GM19099 (cell line): ENCODE results near the gene CD2BP2.

ENCODE experiments used
- POLR2A ChIP-seq: IDR thresholded peaks from 3 replicates; pipeline ENCODE4 v1.6.1; 2011; ENCODE audit warnings: low read depth; ENCODE audit not compliant: insufficient read length; ENCODE audit errors: extremely low read depth

Gene CD2BP2

GRCh38 chr16:30381291-30382041 lies 26.4 kb upstream of the CD2BP2 start:
- TF ChIP-seq POLR2A = no peak

- TF ChIP-seq POLR2A = no peak
Measured at GRCh38 chr16:30380803-30381208, 25.7 kb upstream of the CD2BP2 start.

GRCh38 chr16:30380072-30380802 lies 25.1 kb upstream of the CD2BP2 start:
- no peak for TF ChIP-seq POLR2A

GRCh38 chr16:30379158-30379783 lies 24.2 kb upstream of the CD2BP2 start:
- TF ChIP-seq POLR2A = no peak

- TF ChIP-seq POLR2A = peak; percentile 66
Measured at GRCh38 chr16:30378236-30379157, 23.4 kb upstream of the CD2BP2 start.

GRCh38 chr16:30377812-30378235 lies 22.7 kb upstream of the CD2BP2 start:
- peak; percentile 62 for TF ChIP-seq POLR2A

- TF ChIP-seq POLR2A = no peak
Measured at GRCh38 chr16:30377050-30377811, 22.1 kb upstream of the CD2BP2 start.

GRCh38 chr16:30376461-30376902 lies 21.4 kb upstream of the CD2BP2 start:
- TF ChIP-seq POLR2A = no peak

GRCh38 chr16:30375864-30376263 lies 20.8 kb upstream of the CD2BP2 start:
- TF ChIP-seq POLR2A = no peak

- no peak for TF ChIP-seq POLR2A
Measured at GRCh38 chr16:30374538-30374937, 19.4 kb upstream of the CD2BP2 start, which contains the start of gene MYL11. MYL11 (plus strand) TSS chr16:30374802; CDS start chr16:30374858, 56 bp downstream.

GRCh38 chr16:30372725-30373124 lies 17.6 kb upstream of the CD2BP2 start:
- no peak for TF ChIP-seq POLR2A

GRCh38 chr16:30372038-30372712 lies 17.1 kb upstream of the CD2BP2 start:
- TF ChIP-seq POLR2A = no peak

GRCh38 chr16:30371248-30371816 lies 16.2 kb upstream of the CD2BP2 start:
- peak; percentile 69 for TF ChIP-seq POLR2A

- TF ChIP-seq POLR2A = no peak
Measured at GRCh38 chr16:30370456-30371247, 15.5 kb upstream of the CD2BP2 start, which contains the start of gene TBC1D10B. TBC1D10B (minus strand) TSS chr16:30370494; CDS start chr16:30370183, 311 bp downstream.
